Measurements from ENCODE around the gene C17orf114.
A peak's percentile ranks its signal among the peaks of the same experiment; 100 is the strongest.
"Not testable (repeated sequence)": the region's sequence is repeated elsewhere in the genome, so short reads cannot be mapped to it uniquely, and the experiment has no call there.

The C17orf114 gene

GRCh38 chr17:4802228-4802627 is at the start of gene C17orf114:
C17orf114 (minus strand) TSS chr17:4802328.
- DNase-seq (ENCODE audit: low read depth in 2 of 2): no peak

DNA sequence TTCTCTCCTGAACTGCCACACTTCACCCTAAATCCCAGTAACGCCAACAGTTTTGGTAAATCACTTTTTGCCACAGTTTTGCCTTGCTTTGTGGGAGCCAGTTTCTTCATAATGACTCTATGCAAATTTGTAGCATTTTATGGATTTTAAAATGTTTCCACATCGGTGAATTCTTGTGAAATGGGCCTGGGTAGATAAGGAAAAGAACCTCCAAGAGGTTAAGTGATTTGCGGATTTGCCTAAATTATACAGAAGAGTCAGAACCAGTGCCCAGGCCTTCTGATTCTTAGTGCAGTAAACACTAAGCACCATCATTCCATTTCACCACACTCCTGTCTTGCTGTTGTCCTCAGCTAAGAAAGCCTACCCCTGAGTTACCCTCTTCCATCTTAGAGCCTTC is 49.0 kb upstream of the C17orf114 start:
- no peak for DNase-seq (ENCODE audit: low read depth in 2 of 2)

DNA sequence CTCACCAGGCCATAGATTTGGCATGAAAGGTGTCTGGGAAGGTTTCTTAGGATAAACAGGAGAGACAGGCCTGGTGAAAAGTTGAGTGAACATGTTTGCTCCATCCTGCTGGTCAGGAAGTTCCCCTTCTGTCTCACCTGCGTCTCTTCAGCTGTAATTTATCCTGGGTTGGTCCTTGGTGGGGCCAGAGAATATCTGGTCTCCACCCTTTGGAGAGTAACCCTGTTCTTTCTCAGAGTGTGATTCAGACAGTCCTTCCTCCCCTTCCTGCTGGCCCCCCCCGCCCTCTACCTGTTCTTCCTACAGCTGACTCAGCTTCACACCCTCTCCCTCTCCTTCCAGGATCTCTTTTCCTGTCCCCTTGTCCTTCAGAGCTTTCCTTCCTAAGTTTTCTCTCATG is 48.1 kb upstream of the C17orf114 start:
- no peak for DNase-seq (ENCODE audit: low read depth in 2 of 2)

DNA sequence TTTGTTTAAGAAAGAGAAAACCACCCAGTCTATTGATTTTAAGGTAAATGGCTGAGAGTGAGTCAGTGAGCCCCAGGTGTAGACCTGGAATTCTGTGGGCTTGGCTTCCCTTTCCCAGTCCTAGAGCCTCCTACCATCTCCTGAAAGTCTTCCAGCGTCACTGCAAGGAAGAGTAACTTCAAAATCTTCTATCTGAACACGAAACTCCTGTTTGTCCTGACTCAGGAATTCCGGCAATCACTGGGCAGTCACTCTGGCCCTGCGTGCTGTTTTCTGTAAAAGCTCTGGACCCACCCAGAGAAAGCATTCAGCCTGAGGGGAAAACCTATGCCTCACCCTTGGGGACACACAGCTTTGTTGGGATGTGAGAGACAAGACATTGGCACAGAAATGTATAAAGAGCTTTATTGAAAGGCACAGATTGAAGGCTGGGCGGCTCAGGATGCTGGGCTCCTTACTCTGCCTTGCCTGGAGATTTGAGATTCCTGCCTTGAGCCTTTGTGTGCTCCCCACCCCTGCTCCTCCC is 46.9 kb upstream of the C17orf114 start:
- no peak for DNase-seq (ENCODE audit: low read depth in 2 of 2)

GRCh38 chr17:4846635-4847390 is 44.7 kb upstream of the C17orf114 start:
- no peak for DNase-seq (ENCODE audit: low read depth in 2 of 2)

- DNase-seq (ENCODE audit: low read depth in 2 of 2): no peak
Observed at GRCh38 chr17:4845118-4845517, 43.0 kb upstream of the C17orf114 start.

DNA sequence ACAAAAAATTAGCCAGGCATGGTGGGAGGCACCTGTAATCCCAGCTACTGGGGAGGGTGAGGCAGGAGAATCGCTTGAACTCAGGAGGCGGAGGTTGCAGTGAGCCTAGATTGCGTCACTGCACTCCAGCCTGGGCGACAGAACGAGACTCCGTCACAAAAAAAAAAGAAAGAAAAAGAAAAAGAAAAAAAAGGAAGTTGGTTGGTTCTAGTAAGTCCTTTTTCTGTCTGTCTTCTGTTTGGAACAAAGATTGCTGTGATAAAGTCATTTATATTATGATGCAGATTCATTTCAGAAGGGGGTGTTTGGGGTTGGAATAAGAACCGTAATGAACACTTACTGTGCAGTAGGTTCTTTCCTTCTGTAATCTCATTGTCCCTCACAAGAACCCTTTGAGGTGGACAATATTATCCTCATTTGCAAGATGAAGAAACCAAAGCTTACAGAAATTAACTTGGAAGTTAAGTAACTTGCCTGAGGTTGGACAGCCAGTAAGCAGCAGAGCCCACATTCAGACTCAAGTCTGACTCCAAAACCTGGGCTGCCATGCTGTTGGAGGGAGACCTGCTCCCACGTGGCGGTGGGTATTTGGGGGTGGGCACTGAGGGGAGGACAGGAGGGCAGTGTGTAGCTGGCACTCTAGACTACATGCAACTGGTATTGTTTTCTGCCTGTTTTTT is 41.3 kb upstream of the C17orf114 start:
- no peak for DNase-seq (ENCODE audit: low read depth in 2 of 2)

DNA sequence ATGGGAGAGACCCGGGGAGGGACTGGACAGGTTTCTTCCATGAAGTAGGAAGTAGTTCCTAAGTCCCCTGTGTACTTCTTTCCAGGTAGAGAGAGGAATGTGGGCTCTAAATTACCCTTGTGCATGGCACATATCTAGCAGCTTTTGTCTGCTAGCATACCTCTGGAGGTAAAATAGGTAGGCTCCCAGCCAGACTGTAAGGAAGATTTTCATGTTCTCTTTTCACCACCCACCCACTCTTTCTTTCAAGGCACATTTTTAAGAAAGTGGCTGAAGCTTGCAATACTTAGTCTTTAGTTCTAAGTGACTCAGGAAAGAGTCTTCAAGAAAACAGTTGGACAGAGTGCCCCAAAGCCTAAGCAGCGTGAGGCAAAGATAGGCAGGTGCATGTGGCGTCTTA is 40.2 kb upstream of the C17orf114 start:
- no peak for DNase-seq (ENCODE audit: low read depth in 2 of 2)

- DNase-seq (ENCODE audit: low read depth in 2 of 2): peak in 1 of 2 donors; percentile 5
Observed at GRCh38 chr17:4840893-4841242, 38.7 kb upstream of the C17orf114 start.

GRCh38 chr17:4839965-4840892 is 38.1 kb upstream of the C17orf114 start:
- DNase-seq (ENCODE audit: low read depth in 2 of 2): no peak

DNA sequence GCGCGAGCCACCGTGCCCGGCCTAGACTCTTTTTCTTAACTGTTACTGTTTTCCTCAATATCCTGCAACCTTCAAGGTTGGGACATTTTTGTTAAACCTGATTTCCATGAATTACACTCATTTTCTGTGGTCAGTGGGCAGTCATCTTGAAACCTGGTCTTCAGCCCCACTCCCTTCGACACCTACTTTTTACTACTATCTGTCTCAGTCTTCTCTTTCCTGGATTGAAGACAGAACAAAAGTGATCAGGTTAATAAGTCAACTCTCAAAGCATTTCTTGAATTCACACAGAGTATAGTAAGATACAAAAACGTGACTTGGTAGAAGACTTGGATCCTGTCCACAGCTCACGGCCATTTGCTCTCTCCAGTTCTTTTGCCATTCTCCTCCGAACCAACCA is 37.1 kb upstream of the C17orf114 start:
- DNase-seq (ENCODE audit: low read depth in 2 of 2): no peak

DNA sequence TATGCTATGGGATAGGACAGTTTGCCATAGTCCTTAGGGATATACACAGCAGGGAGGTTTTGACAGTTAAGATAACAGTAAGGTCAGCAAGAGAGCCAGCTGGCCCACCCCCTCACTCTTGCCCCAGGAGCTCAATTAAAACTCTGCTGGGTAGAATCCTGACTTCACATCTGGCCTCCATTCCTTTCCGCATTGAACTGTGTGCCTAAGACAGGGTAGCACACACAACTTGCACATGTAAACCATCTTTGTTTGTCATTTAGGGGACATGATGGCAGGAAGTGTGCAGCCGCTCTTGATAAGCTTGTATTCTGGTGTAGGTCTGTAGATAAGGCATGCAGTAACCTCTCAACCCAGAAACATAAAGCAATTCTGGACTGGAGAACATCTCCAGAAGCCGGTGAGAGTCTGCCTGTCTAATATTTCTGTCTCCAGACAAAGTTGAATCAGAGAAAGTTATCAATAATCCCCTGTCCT is 36.2 kb upstream of the C17orf114 start:
- DNase-seq (ENCODE audit: low read depth in 2 of 2): no peak

- DNase-seq (ENCODE audit: low read depth in 2 of 2): no peak
Observed at GRCh38 chr17:4837471-4838308, 35.6 kb upstream of the C17orf114 start.

- no peak for DNase-seq (ENCODE audit: low read depth in 2 of 2)
Observed at GRCh38 chr17:4836221-4836620, 34.1 kb upstream of the C17orf114 start.

DNA sequence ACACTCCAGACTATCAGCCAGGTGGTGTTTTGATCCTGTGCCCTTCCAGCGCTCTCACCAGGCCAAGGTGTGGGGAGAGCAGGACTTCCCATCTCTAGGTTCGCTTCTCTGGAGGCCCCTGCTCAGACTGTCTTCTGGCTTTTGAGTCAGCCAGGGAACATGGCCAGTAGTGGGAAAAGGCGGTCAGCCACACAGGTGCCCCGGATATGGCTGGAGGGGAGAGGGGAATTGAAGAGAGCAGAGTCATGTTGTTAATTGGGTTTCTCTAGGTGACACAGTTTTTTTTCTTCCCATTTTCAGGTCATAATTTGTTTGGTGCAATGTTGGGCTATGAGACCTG is 32.5 kb upstream of the C17orf114 start:
- DNase-seq (ENCODE audit: low read depth in 2 of 2): no peak

GRCh38 chr17:4833941-4834680 is 32.0 kb upstream of the C17orf114 start:
- no peak for DNase-seq (ENCODE audit: low read depth in 2 of 2)

- peak; percentile 81 to 82 for DNase-seq (ENCODE audit: low read depth in 2 of 2)
Observed at GRCh38 chr17:4833178-4833940, 31.2 kb upstream of the C17orf114 start, which contains the start of gene MINK1. MINK1 (plus strand) TSS chr17:4833340; CDS start chr17:4833584, 244 bp downstream.

- DNase-seq (ENCODE audit: low read depth in 2 of 2): not testable (repeated sequence)
Observed at GRCh38 chr17:4832829-4833177, 30.7 kb upstream of the C17orf114 start.

GRCh38 chr17:4827399-4827798 is 25.3 kb upstream of the C17orf114 start:
- no peak for DNase-seq (ENCODE audit: low read depth in 2 of 2)

Data from stimulated activated CD8-positive, alpha-beta memory T cell treated with anti-CD3 and anti-CD28 coated beads, Interleukin-2, amount 100 ng/mL, for 48 hours (primary cell).